H1 (cell line): Measurements from ENCODE around the gene TAF6. TPM values are rescaled to one million over a fixed set of nuclear protein-coding genes. Genes with fewer than 3 reads are reported as not detected.

ENCODE experiments used
- BRCA1 ChIP-seq: IDR thresholded peaks from 2 replicates; pipeline ENCODE4 v1.6.1; 2012; ENCODE audit warnings: low read depth, low read length, improper control_type of control experiment
- CHD7 ChIP-seq: fragments of 300-600 bp; sonication (generic); IDR thresholded peaks from 2 replicates; pipeline ENCODE4 v1.7.1; 2012; ENCODE audit warnings: low read length, moderate library complexity, mild to moderate bottlenecking, inconsistent platforms; ENCODE audit not compliant: insufficient replicate concordance
- CTCF ChIP-seq, 3 experiments: IDR thresholded peaks; 1 replicate in 2 of 3; 2 replicates in 1 of 3; pipeline versions ENCODE4 v1.5.1 to v1.6.1; 2011; ENCODE audit warnings: low read length in 3 of 3, mild to moderate bottlenecking in 3 of 3, inconsistent platforms in 2 of 3, low read depth in 1 of 3, moderate library complexity in 1 of 3; ENCODE audit not compliant: insufficient read depth in 1 of 3; ENCODE audit errors: control extremely low read depth in 1 of 3
- E2F6 ChIP-seq: IDR thresholded peaks from 2 replicates; pipeline ENCODE4 v1.6.1; 2012; ENCODE audit warnings: inconsistent platforms
- KDM4A ChIP-seq: IDR thresholded peaks from one replicate; pipeline ENCODE4 v1.7.1; 2012; ENCODE audit warnings: low read depth, mild to moderate bottlenecking, moderate library complexity, low read length, inconsistent platforms; ENCODE audit not compliant: severe bottlenecking
- NANOG ChIP-seq: IDR thresholded peaks from 2 replicates; pipeline ENCODE4 v1.6.1; 2011; ENCODE audit warnings: low read length, low read depth, mild to moderate bottlenecking, inconsistent platforms; ENCODE audit not compliant: insufficient read depth, poor library complexity, severe bottlenecking
- SAP30 ChIP-seq: fragments of 300-600 bp; sonication (generic); IDR thresholded peaks from 2 replicates; pipeline ENCODE4 v1.7.1; 2012; ENCODE audit warnings: low read length, moderate library complexity, mild to moderate bottlenecking, inconsistent platforms; ENCODE audit not compliant: insufficient read depth, insufficient replicate concordance
- SP2 ChIP-seq: IDR thresholded peaks from 2 replicates; pipeline ENCODE4 v1.6.1; 2012; ENCODE audit warnings: mild to moderate bottlenecking, low read length, inconsistent platforms
- polyA plus RNA-seq, 7 experiments: library from polyadenylated mRNA; depleted of rRNA in 3 of 7; stranded (reverse) in 5 of 7; unstranded in 2 of 7; fragments of >200 nt in 5 of 7; fragments of 200-250 nt in 2 of 7; gene quantifications; 1 replicate in 5 of 7; 2 replicates in 1 of 7; 4 replicates in 1 of 7; pipeline versions ENCODE4 v1.2.1 to v1.2.3, GENCODE V29; 2011 to 2013; ENCODE audit warnings: missing spikeins in 2 of 7, mixed read lengths in 2 of 7
- total RNA-seq: library from RNA; stranded (reverse); fragmentation: NEBNext Ultra II Directional; extraction: Animal tissue kit (Norgen Biotek cat#: 25700); gene quantifications from 2 replicates; pipeline ENCODE4 v1.2.1, GENCODE V29; 2021

Gene TAF6
- total and polyA plus RNA-seq, 2 of the 8 experiments (the other 6 are each of a cell fraction or from before 2014, with no cell fraction given): 66.7 to 101 TPM

- TF ChIP-seq CHD7 (no peak), CTCF (IDR thresholded peaks at IDR 0.05; ENCODE audit: control extremely low read depth in 1 of 3, insufficient read depth in 1 of 3, low read depth in 1 of 3, low read length in 3 of 3) (no peak), E2F6 (no peak), KDM4A (no peak), SP2 (no peak), NANOG (no peak), SAP30 (no peak), BRCA1 (no peak)
These were observed 13.0 kb upstream of the TAF6 start (continued) for GRCh38 chr7:100132126-100132525.
